SU-DHL-6 (cell line): ENCODE results near the gene PLXNC1.

Experiments
- H2AFZ ChIP-seq: fragments of 200-600 bp; sonication (generic); 2 replicates; pipeline ENCODE4 v1.6.1; 2014; ENCODE audit warnings: low read depth, mild to moderate bottlenecking, moderate library complexity, mixed read lengths, antibody characterized with exemption, low read length; ENCODE audit not compliant: severe bottlenecking
- H3F3A ChIP-seq: fragments of 200-600 bp; shearing (Covaris generic); 2 replicates; pipeline ENCODE4 v1.6.0; 2016; ENCODE audit warnings: antibody characterized with exemption, mild to moderate bottlenecking; ENCODE audit not compliant: insufficient read depth
- H3K27ac ChIP-seq: fragments of 200-600 bp; sonication (generic); 2 replicates; pipeline ENCODE4 v1.5.1; 2016; ENCODE audit warnings: low read depth, mild to moderate bottlenecking, low read length, moderate library complexity, mixed read lengths
- H3K27me3 ChIP-seq: fragments of 200-600 bp; sonication (generic), shearing (Covaris generic); 2 replicates; pipeline ENCODE4 v1.6.0; 2014; ENCODE audit warnings: mild to moderate bottlenecking, low read length
- H3K36me3 ChIP-seq: fragments of 200-600 bp; sonication (generic); 2 replicates; pipeline ENCODE4 v1.6.1; 2014; ENCODE audit warnings: mild to moderate bottlenecking, low read length, mixed read lengths
- H3K4me2 ChIP-seq: fragments of 300-600, 200-600 bp; shearing (Covaris generic), sonication (generic); 2 replicates; pipeline ENCODE4 v1.6.0; 2014; ENCODE audit warnings: low read length, low read depth, mild to moderate bottlenecking; ENCODE audit not compliant: poor library complexity, severe bottlenecking
- H3K4me3 ChIP-seq: fragments of 200-600 bp; sonication (generic); 2 replicates; pipeline ENCODE4 v1.5.1; 2014; ENCODE audit warnings: antibody characterized with exemption, low read length, mild to moderate bottlenecking, mixed read lengths; ENCODE audit not compliant: insufficient read depth, poor library complexity, severe bottlenecking
- H3K79me2 ChIP-seq: fragments of 200-600 bp; sonication (generic); 2 replicates; pipeline ENCODE4 v1.6.1; 2014; ENCODE audit warnings: mild to moderate bottlenecking, low read length, moderate library complexity; ENCODE audit not compliant: insufficient read depth
- H3K9ac ChIP-seq: fragments of 200-600 bp; sonication (generic); 2 replicates; pipeline ENCODE4 v1.7.0; 2014; ENCODE audit warnings: mild to moderate bottlenecking, low read length
- H3K9me2 ChIP-seq: fragments of 200-600 bp; sonication (generic); replicated peaks from 2 replicates; pipeline ENCODE4 v1.6.1; 2014; ENCODE audit warnings: low read length; ENCODE audit not compliant: insufficient read depth
- H3K9me3 ChIP-seq: fragments of 200-600 bp; sonication (generic); 2 replicates; pipeline ENCODE4 v1.6.1; 2014; ENCODE audit warnings: low read length, mixed read lengths; ENCODE audit not compliant: insufficient read depth
- H4K20me1 ChIP-seq: fragments of 200-600 bp; sonication (generic); 2 replicates; pipeline ENCODE4 v1.6.1; 2014; ENCODE audit warnings: low read depth, mild to moderate bottlenecking, antibody characterized with exemption, low read length, moderate library complexity, mixed read lengths
- CTCF ChIP-seq: fragments of 200-600 bp; sonication (generic); IDR thresholded peaks from one replicate; pipeline ENCODE4 v1.5.1; 2017; ENCODE audit warnings: antibody characterized with exemption, mild to moderate bottlenecking, low read length, moderate library complexity; ENCODE audit not compliant: insufficient read depth, poor library complexity, severe bottlenecking
- EZH2phosphoT487 ChIP-seq: fragments of 200-600 bp; sonication (generic), shearing (Covaris generic); conservative IDR thresholded peaks from 2 replicates; pipeline ENCODE4 v1.6.1; 2018; ENCODE audit warnings: mild to moderate bottlenecking, antibody characterized with exemption, low read length, moderate library complexity, mixed read lengths

Gene PLXNC1

DNA sequence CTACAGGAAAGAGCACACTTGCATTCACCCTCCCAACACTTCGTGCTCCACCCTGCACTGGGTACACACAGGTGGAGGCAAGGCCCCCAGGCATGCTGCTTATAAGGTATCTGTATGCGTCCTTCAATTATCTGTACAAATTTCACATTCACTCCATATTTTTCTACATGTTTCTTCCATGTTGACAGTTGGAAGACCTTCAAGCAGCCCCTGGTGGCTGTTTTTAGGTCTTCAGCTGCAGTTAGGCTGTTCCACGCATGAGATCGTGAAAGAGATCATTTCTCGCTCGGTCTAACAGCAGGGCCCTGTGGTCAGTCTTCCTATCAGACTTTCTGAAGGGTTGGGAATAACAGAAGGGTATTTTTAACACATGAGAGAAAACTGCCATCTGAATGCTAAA lies 47.1 kb downstream of the PLXNC1 start:
- TF ChIP-seq EZH2phosphoT487 (no peak), CTCF (no peak)
- Histone ChIP-seq H3K79me2 (no peaks in the 10 kb centered on the region), H3K9me2 (no peaks in the 10 kb centered on the region), H3K27me3 (no peaks in the 10 kb centered on the region), H3K4me3 (no peak overlapping the region), H3K9ac (no peak overlapping the region), H3K9me3 (peaks cover 10% of the 10 kb centered on the region; the same call in 1 of the 2 replicates), H3F3A (no peaks in the 10 kb centered on the region), H3K36me3 (peaks cover 11% of the 10 kb centered on the region), H3K27ac (no peak overlapping the region), H2AFZ (no peak overlapping the region), H3K4me2 (no peak overlapping the region), H4K20me1 (no peaks in the 10 kb centered on the region)

DNA sequence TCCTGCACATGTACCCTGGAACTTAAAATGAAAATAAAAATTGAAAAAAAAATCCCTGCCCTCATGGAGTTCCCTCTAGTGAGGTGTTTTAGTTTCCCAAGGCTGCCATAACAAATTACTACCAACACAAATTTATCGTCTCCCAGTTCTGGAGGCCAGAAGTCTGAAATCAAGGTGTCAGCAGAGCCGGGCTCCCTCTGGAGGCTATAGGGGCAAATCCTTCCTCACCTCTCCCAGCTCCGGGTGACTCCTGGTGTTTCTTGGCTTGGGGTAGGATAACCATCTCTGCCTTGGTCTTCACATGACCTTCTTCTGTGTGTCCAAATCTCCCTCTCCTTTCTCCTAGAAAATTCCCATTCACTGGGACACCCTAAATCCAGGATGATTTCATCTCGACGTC lies 50.1 kb downstream of the PLXNC1 start:
- Histone ChIP-seq H3F3A (no peaks in the 10 kb centered on the region; the same call in 1 of the 2 replicates), H3K9me3 (0 out of 2 replicates have a peak, but pooled peaks cover 5% of the 10 kb centered on the region), H3K4me3 (no peak overlapping the region), H3K9ac (no peak overlapping the region), H3K4me2 (no peak overlapping the region), H2AFZ (no peak overlapping the region), H3K27ac (no peak overlapping the region), H4K20me1 (no peaks in the 10 kb centered on the region), H3K9me2 (no peaks in the 10 kb centered on the region), H3K27me3 (no peaks in the 10 kb centered on the region), H3K79me2 (no peaks in the 10 kb centered on the region), H3K36me3 (0 out of 2 replicates have a peak, but pooled peaks cover 2% of the 10 kb centered on the region)
- no peak for TF ChIP-seq EZH2phosphoT487
- TF ChIP-seq CTCF = no peak

DNA sequence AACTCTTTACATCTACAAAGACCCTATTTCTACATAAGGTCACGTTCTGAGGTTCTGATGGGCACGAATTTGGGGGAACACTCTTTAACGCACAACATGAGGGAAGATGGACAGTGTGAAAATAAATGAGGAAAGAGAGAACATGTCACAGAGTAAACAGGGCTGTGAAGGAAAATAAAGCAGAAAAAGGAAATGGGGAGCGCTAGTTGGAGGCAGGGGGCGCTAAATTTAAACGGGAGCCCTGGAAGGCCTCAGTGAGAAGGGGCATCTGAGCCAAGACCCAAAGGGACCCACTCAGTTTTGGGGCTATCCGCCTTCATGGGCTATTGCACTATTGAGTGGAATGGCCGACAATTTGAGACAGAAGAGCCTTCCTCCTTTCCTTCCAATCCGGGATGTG lies 50.5 kb downstream of the PLXNC1 start:
- Histone ChIP-seq H3K9me3 (0 out of 2 replicates have a peak, but pooled peaks cover under 1% of the 10 kb centered on the region), H3K4me3 (no peak overlapping the region)
- TF ChIP-seq EZH2phosphoT487 (no peak), CTCF (no peak)

More for the DNA sequence above, 50.5 kb downstream of the PLXNC1 start:
- Histone ChIP-seq H2AFZ (no peak overlapping the region), H3K9ac (no peak overlapping the region), H3K27me3 (no peaks in the 10 kb centered on the region), H3K4me2 (no peak overlapping the region), H3K27ac (no peak overlapping the region), H3F3A (no peaks in the 10 kb centered on the region; the same call in 1 of the 2 replicates), H3K9me2 (no peaks in the 10 kb centered on the region), H4K20me1 (no peaks in the 10 kb centered on the region), H3K36me3 (no peaks in the 10 kb centered on the region), H3K79me2 (no peaks in the 10 kb centered on the region)
